Middle frontal gyrus (tissue), 1 donor: ENCODE data around the gene ZNF692.
"Not testable (repeated sequence)": the region's sequence is repeated elsewhere in the genome, so short reads cannot be mapped to it uniquely, and the experiment has no call there.

ENCODE experiments used
- DNase-seq: peaks from one replicate; pipeline ENCODE4 v3.0.0-alpha.2; 2015; ENCODE audit warnings: low spot score; ENCODE audit errors: extremely low spot score

Gene ZNF692

DNA sequence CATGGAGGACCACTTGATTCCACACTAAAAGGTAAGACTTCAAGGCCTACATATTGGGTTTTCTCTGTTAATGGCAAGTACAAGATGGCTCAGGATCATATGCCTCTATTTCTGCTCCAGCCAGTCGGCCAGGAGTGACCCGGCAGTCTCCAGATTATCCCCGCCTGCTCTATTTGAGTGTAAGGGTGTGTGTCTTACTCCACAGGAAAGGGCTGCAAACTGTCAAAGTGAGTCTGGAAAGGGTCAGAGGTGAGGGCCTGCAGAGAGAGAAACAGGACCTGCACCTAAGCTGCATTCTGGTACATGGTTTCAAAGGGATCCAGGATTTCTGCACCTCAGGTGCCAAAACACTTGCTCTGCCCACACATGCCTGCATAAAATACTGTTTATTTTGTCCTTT, 9.2 kb downstream of the ZNF692 start:
- no peak for DNase-seq

DNA sequence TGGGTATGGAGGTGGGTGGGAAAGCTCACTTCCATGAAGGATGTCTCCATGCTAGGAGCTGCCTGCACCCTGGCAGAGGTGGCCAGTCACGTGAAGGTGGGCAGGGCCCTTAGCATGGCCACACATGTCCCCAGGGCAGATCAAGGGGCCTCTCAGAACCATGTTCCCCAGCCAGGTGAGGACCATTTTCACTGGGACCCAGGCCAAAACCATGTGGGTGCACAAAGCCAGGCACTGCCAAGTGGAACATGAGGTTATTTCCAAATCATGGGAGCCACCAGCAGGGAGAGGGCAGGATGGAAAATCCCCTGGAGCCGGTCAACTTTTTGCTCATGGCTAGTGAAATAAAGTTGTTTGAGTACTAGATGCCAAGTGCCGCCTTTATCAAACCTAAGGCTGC, 9.7 kb downstream of the ZNF692 start:
- DNase-seq, result no peak

DNA sequence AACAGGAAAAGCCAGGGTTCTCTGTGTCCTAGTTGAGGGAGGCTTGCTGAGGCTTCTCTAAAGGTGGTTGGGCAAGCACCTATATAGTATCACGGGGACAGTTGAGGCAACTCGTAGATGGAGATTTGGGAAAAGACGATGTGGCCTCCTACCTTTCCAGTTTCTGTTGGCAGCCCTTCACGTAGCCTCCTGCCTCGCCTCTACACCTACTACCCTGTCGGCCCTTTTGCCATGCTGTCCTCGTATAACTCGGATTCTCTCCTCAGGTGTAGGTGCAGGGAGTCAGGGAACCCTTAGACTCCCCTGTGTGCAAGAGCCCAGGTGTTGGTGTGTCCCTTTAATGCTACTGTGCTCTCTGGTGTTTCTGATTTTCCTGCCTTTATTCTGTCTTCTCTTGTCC, 10.3 kb downstream of the ZNF692 start:
- no peak for DNase-seq

DNA sequence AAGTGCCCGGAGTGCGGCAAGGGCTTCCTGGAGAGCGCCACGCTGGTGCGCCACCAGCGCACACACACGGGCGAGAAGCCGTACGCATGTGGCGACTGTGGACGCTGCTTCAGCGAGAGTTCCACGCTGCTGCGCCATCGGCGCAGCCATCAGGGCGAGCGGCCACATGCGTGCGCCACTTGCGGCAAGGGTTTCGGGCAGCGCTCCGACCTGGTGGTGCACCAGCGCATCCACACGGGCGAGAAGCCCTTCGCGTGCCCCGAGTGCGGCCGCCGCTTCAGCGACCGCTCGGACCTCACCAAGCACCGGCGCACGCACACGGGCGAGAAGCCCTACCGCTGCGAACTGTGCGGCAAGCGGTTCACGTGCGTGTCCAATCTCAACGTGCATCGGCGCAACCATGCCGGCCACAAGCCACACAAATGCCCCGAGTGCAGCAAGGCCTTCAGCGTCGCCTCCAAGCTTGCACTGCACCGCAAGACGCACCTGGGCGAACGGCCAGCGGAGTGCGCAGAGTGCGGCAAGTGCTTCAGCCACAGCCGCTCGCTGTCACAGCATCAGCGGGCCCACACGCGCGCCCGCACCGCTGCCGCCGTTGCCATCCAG, 10.8 kb downstream of the ZNF692 start:
- DNase-seq, result no peak

DNA sequence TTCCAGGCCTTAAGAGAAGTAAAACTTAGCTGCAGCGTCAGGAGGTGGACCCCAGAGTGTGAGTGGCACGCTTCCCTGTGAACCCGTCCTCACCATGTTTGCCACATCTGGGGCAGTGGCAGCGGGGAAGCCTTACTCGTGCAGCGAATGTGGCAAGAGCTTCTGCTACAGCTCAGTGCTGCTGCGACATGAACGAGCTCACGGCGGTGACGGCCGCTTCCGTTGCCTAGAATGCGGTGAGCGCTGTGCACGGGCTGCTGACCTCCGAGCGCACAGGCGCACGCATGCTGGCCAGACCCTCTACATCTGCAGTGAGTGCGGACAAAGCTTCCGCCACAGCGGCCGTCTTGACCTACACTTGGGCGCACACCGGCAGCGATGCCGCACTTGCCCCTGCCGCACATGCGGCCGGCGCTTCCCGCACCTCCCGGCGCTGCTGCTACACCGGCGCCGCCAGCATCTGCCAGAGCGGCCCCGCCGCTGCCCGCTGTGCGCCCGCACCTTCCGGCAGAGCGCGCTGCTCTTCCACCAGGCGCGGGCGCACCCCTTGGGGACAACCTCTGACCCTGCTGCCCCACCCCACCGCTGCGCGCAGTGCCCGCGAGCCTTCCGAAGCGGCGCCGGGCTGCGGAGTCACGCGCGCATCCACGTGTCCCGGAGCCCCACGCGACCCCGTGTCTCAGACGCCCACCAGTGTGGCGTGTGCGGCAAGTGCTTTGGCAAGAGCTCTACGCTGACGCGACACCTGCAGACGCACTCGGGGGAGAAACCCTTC, 11.5 kb downstream of the ZNF692 start:
- no peak for DNase-seq

DNA sequence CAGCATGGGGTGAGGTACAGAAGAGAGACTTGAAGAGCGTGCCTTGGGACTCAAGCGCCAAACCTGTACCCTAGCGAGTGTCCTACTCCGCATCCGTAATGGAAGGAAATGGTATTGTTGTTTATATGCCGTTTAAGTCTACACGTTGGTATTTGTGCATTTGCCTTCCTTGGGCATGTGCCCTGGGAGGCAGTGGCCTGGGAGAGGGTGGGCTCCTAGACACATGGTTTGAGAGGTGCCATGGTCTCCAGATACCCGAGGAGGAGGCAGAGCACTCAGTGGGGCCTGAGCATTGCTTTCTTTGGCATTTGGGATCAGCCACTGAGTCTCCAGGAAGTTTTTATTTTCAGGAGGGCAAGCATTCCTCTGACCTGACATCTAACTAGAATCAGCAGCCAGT, 14.4 kb downstream of the ZNF692 start:
- DNase-seq, result no peak

DNA sequence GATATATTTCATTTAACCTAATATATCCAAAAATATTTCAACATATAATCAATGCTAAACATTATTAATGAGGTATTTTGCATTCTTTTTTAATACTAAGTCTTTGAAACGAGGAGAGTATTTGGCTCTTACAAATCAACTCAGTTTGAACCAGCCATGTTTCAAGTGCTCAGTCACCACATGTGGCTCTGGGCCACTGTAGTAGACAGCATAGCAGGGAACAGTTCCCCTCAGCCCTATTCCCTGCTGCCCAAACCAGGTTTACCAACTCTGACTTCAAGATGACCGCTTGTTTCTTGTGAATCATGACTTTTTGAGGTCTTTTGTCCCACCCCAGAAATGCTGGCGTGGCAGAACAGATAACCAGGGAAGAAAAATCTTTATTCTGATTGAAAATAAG, 15.2 kb downstream of the ZNF692 start:
- DNase-seq, result no peak

DNA sequence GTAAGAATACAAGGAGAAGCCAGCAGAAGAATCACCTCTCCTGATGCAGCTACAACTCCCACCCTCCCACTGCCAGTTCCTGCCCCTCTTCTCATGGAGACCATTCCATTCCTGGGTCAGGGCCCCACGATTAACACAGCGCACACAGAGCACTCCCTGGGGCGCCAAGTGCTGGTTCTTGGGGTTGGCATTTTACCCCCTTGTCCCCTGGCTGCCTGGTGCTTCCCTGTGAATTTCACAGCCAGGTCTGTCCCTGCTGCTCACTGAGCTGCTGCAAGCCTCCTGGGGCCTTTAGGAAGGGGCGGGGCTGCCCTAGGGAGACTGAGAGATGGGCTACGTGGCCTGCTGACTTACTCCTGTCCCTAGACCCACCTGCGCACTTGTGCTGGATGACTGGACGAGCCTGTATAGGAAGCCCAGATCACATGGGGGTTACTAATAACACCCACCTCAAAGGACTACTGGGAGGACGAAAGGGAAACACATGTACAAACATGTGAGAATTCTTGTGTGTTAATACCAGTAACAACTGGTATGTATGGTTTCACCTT, 16.0 kb downstream of the ZNF692 start:
- DNase-seq, result no peak

DNA sequence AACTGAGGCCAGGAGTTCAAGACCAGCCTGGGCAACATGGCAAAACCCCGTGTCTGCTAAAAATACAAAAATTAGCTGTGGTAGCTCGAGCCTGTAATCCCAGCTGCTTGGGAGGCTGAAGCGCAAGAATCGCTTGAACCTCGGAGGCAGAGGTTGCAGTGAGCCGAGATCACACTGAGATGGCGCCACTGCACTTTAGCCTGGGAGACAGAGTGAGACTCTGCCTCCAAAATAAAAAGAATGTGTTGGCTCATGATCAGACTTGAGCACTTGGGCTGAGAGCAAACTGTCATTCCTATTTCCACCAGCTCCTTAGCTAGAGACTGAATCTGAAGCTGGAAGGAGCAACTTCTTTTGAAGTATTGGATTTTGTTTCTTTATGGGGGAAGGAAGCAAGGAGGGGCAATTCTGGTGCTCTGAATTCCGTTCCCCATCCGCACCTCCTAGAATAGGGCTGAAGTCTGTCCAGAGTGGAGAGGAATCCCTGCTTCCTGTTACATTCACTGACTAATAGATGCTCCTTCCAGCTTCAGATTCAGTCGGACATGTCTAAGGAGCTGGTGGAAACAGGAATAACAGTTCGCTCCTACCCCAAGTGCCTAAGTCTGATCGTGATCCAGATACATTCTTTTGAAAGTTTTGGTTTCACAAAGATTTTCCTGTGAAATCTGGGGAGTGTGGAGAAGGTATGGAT, 17.0 kb downstream of the ZNF692 start:
- DNase-seq, result no peak

DNA sequence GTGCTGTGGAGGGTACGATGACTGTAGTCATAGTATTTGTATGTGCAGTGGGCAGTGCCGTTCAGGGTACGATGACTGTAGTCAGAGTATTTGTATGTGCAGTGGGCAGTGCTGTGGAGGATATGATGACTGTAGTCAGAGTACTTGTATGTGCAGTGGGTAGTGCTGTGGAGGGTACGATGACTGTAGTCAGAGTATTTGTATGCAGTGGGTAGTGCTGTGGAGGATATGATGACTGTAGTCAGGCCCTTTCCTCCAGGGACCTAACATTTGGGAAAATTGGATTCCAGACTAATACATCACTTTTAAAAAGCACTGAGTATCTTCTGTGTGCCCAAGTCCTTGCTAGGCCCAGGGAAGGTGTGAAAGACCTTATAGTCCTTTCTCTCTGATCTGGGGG, 17.9 kb downstream of the ZNF692 start:
- DNase-seq, result no peak

DNA sequence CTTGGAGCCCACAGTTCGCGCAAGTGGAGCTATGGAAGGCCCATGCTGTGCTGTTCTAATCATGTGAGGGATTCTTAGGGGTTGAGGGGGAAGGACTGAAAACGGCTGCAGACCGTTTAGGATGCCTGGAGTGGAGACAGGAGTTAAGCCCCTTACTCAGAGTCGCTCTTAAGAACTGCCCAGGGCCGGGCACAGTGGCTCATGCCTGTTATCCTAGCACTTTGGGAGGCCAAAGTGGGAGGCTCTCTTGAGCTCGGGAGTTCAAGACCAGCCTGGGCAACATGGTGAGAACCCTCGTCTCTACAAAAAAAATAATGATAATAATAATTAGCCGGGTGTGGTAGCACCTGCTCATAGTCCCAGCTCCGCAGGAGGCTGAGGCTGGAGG, 19.7 kb downstream of the ZNF692 start:
- DNase-seq, result no peak

DNA sequence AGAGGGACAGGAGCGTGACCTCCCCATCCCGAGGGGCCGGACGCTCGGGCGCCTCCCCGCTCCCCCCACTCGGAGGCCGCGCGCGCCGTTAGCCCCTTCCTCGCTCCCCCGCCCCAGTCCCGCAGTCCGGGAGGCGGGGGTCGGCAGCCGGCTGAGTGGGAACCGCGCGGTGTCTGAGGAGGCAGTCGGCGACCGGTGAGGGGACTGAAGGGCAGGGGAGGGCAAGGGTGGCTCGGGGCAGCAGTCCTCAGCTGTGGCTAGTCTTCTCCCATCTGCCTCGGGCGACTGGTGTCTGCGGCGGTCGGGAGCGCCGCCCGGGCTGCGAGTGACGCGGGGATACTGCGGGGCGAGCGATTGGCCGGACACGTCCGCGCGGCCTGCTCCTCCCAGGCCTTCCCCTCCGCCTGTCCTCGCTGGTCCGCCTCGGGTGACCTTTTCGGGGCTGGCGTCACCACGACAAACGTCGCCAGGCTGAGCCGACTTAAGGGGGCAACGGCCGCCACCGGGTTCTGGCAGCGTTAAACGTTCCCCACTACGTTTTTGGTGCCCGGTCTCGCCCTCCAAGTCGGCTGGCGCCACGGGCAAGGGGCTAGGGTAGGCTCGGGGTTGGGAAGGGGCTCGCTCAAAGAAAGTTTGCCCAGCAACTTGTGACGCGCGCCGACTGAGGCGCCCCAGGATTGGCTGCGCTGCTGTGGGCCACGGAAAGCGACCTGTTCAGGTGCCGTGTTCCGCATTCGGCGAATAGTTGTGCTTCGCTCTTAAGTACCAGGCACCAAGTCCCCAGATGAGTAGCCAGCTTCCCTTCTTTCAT, 20.3 kb downstream of the ZNF692 start:
- peak; percentile 81 for DNase-seq

DNA sequence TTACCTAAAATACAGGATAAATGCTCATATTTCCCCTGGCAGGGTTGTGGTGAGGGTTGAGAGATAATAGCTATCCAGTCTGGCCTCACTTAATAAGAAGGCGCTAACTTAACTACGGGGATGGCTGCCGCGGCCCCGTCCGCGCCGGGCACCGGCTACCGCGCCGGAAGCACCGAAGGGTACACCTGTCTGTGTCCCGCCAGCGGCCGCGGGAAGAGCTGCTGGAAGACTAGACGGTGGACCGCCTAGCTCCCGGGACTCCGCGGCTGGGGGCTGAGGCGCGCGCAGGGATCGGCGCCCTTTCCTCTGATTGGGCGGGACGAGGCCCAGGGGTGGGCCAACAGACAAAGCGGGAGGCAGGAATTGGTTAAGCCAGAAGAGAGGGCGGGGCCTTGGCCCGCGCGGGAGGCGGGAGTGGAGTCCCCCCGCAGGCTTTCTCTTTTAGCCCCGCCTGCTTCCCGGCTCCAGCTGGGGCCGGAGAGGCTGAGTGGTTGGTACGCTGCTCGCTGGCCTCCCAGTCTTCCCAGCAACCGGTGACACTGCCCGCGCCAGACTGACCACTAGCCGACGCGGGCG, 21.0 kb downstream of the ZNF692 start, which contains the start of gene ZNF672:
Gene ZNF672 (plus strand): TSS at position 444 of the 576 bp plus-strand sequence. CDS start 9,051 bp downstream, outside the sequence.
- peak; percentile 98 for DNase-seq

DNA sequence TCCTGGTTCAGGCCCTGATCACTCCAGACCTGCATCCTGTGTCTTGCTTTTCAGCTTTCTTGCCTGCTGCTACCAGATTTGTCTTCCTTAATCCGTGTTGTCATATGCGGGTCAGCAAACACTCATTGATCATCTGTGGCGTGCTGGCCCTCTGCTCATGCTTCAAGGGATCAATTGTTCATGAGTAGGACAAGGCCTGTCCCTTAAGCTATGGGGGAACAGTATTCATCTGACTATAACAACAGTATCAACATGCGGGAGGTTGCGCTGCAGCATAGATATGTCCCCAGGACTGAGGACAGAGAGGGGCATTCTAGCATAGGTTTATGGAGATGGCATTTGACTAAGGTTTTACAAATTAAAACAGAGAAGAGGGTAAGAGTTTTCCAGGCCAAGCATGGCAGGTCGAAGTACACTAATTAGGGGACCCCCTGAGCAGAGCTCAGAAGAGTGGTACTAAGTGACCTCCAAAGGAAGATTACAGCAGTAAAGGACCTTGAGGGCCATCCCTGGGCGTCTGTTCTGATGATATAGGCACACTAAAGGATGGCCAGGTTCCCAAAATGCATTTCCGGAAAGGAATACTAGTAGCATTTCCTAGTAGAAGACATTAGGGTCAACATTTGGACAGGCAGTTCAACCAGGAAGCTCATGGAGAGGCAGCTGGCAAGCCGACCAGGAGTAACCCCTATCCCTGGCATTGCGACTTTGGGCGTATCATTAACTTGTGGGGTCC, 21.7 kb downstream of the ZNF692 start:
- no peak for DNase-seq

DNA sequence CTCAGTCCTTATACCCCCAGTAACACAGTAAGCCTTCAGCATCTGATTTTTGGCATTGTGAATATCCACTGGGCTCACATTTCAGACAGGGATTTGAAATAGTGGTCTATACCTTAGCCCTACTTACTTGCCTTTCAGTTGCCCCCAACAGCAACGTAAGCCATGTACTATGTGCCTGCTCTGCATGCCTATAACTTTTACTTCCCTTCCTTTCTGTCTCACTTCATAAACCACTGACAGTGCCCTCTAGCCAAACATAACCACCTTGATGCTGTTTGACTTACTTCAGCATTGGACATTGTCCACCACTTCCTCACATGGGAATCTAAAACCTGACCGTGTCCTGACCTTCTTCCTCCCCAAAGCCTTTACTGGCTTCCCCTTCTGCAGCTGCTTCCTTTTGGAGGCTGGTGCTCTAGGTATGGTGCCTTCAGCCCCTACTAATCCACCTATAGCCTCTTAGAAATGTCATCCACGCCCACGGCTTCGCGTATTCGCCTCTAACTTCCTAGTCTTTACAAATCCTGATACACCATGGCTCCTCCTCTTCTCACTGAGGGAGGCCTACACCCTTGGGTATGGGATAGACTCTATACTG, 24.4 kb downstream of the ZNF692 start:
- no peak for DNase-seq

DNA sequence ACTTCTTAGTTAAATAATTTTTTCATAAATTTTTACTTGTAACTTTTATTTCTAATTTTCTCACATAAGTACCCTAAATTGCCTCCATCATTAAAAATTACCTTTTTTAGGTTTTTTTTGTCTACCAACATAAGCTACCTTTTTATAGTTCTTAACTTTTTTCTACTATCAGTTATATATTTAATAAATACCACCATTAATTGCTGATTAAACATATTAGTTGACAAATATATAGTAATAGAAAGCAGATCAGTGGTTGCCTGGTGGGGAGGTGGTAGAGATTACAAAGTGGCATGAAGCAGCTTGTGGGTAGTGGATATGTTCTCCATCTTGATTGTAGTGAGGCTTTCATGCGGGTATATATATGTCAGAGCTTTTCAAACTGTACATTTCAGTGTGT, 27.0 kb downstream of the ZNF692 start:
- no peak for DNase-seq

DNA sequence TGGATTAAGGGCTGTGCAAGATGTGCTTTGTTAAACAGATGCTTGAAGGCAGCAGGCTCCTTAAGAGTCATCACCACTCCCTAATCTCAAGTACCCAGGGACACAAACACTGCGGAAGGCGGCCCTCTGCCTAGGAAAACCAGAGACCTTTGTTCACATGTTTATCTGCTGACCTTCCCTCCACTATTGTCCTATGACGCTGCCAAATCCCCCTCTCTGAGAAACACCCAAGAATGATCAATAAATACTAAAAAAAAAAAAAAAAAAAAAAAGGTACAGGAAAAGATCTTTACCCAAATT, 28.2 kb downstream of the ZNF692 start:
- not testable (repeated sequence) for DNase-seq

DNA sequence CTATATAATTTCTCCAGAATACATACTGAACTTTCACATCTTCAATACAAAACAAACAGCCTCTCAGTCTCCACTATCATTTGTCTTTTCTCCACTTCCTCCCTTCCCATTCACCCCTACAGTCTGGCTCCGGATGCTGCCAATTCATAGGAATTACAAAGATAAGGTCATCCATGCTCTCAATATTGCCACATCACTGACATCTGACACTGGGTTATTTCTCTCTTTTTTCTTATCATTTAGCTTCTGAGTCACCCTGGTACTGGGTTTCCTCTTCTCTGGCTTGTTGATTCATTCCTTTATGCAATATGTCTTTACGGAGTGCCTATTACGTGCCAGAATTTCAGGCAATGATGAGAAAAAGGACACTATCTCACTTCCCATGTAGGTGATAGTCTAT, 30.0 kb downstream of the ZNF692 start:
- no peak for DNase-seq

DNA sequence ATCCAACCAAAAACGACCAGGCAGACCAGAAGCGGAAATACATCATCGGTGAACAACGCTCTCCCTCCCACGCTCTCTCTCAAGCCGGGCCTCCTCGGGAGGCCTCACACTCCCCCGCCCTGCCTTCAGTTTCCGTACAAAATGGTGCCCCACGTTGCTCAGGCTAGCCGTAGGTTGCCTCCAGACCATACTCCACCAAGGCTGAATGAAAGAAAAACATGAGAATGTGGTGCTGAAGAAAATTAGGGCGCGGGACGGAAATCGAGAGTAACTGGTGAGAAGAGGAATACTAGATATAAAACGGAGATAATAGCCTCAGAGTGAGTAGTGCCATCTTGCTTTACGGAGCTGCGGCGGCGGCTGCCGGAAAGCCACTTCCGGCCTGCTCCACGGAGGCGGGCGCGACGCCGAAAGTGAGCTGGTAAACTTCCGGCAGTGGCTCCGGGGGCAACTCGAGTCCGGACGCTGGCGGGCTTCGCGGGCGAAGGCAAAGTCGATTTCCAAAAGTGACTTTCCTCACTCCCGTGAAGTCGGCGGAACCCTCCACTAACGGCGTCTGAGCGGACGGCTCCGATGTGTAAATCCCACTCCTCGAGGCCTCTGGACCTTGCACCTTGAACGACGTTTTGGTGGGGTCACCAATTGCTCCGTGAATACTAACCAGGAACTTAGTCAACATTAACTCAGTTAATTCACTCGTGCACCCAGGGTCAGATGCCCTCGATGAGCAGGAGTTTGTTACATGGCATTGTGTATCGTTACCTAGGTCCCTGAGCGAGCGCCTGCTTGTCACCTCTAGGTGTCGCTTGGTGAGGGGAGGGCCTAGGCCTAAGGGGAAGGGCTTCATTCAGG, 32.8 kb downstream of the ZNF692 start, which contains the start of gene SH3BP5L:
Gene SH3BP5L (minus strand): TSS at position 7 of the 852 bp plus-strand sequence. CDS start 980 bp downstream, outside the sequence.
- peak; percentile 92 for DNase-seq
